Measurements from ENCODE around the gene FCGR3A. TPM values are rescaled to one million over a fixed set of nuclear protein-coding genes. Genes with fewer than 3 reads are reported as not detected.

Gene FCGR3A
- total and polyA plus RNA-seq, 4 donors: 27.1 to 211 (median 71.4) TPM

- ATAC-seq (ENCODE audit: insufficient read depth, low FRiP score): no peak
- Histone ChIP-seq H3K36me3 (ENCODE audit: control insufficient read depth in 4 of 4, insufficient read depth in 4 of 4, low read length in 4 of 4) (no peaks in the 10 kb centered on the region), H3K9me3 (ENCODE audit: control insufficient read depth in 4 of 4, insufficient read depth in 3 of 4, low read length in 3 of 4) (no peaks in the 10 kb centered on the region), H3K4me3 (no peak overlapping the region), H3K27ac (ENCODE audit: low read depth in 1 of 2, low read length in 1 of 2) (no peak overlapping the region), H3K4me1 (ENCODE audit: control insufficient read depth in 5 of 5, insufficient read depth in 5 of 5, low read length in 5 of 5) (peaks cover 0 to 12% (median 11%) of the 10 kb centered on the region in 5 donors), H3K9ac (ENCODE audit: insufficient read depth in 1 of 2, low read length in 2 of 2) (no peak overlapping the region), H3K27me3 (ENCODE audit: control insufficient read depth in 3 of 3, insufficient read depth in 3 of 3, low read length in 2 of 3) (no peaks in the 10 kb centered on the region)
- no peak for DNase-seq
- no peak for TF ChIP-seq CTCF (IDR thresholded peaks at IDR 0.05; ENCODE audit: control extremely low read depth, extremely low read depth)
- WGBS, 2 donors: 92 to 99% methylated on average over 7 of the region's 7 CpGs
Measured at GRCh38 chr1:161511756-161512060, 37.9 kb downstream of the FCGR3A start.

- Histone ChIP-seq H3K4me1 (ENCODE audit: control insufficient read depth in 5 of 5, insufficient read depth in 5 of 5, low read length in 5 of 5) (peaks cover 0 to 17% (median 12%) of the 10 kb centered on the region in 5 donors), H3K27me3 (ENCODE audit: control insufficient read depth in 3 of 3, insufficient read depth in 3 of 3, low read length in 2 of 3) (no peaks in the 10 kb centered on the region), H3K4me3 (no peak overlapping the region), H3K9ac (ENCODE audit: insufficient read depth in 1 of 2, low read length in 2 of 2) (no peak overlapping the region), H3K27ac (ENCODE audit: low read depth in 1 of 2, low read length in 1 of 2) (peak overlapping the region in 1 of 2 donors; percentile 24), H3K36me3 (ENCODE audit: control insufficient read depth in 4 of 4, insufficient read depth in 4 of 4, low read length in 4 of 4) (no peaks in the 10 kb centered on the region), H3K9me3 (ENCODE audit: control insufficient read depth in 4 of 4, insufficient read depth in 3 of 4, low read length in 3 of 4) (no peaks in the 10 kb centered on the region)
- DNase-seq: peak; percentile 70 to 82 (median 81)
- WGBS, 2 donors: 63 to 72% methylated on average over 5 of the region's 5 CpGs
- ATAC-seq (ENCODE audit: insufficient read depth, low FRiP score): no peak
- no peak for TF ChIP-seq CTCF (IDR thresholded peaks at IDR 0.05; ENCODE audit: control extremely low read depth, extremely low read depth)
Measured at GRCh38 chr1:161511018-161511755, 38.4 kb downstream of the FCGR3A start.

- H3K27me3 ChIP-seq (ENCODE audit: control insufficient read depth in 3 of 3, insufficient read depth in 3 of 3, low read length in 2 of 3): no peaks in the 10 kb centered on the region
- 87 to 88% methylated on average over 3 of the region's 3 CpGs for WGBS, 2 donors
- no peak overlapping the region for H3K9ac ChIP-seq (ENCODE audit: insufficient read depth in 1 of 2, low read length in 2 of 2)
- no peak overlapping the region for H3K4me3 ChIP-seq
- H3K4me1 ChIP-seq (ENCODE audit: control insufficient read depth in 5 of 5, insufficient read depth in 5 of 5, low read length in 5 of 5): peaks cover 0 to 19% (median 12%) of the 10 kb centered on the region in 5 donors
- DNase-seq (no peak), ATAC-seq (ENCODE audit: insufficient read depth, low FRiP score) (no peak)
- no peaks in the 10 kb centered on the region for H3K9me3 ChIP-seq (ENCODE audit: control insufficient read depth in 4 of 4, insufficient read depth in 3 of 4, low read length in 3 of 4)
- H3K27ac ChIP-seq (ENCODE audit: low read depth in 1 of 2, low read length in 1 of 2): no peak overlapping the region
- no peaks in the 10 kb centered on the region for H3K36me3 ChIP-seq (ENCODE audit: control insufficient read depth in 4 of 4, insufficient read depth in 4 of 4, low read length in 4 of 4)
- no peak for TF ChIP-seq CTCF (IDR thresholded peaks at IDR 0.05; ENCODE audit: control extremely low read depth, extremely low read depth)
Measured at GRCh38 chr1:161510477-161510876, 39.1 kb downstream of the FCGR3A start.

Data from lung (tissue), 12 donors.